Heart right ventricle (tissue), 16 donors: ENCODE measurements around the gene ZNF280D. TPM values are rescaled to one million over a fixed set of nuclear protein-coding genes. Genes with fewer than 3 reads are reported as not detected.

ENCODE experiments used
- ATAC-seq, 8 donors: fragments of 200-7000 bp; cut with Tn5 transposase; one replicate each; pipeline ENCODE4 v1.9.1; 2020; ENCODE audit warnings: mild to moderate bottlenecking in 8 of 8, moderate library complexity in 8 of 8, moderate number of reproducible peaks in 1 of 8
- DNase-seq, 2 donors: peaks; one replicate each; pipeline ENCODE4 v3.0.0-alpha.2; 2020
- H3K27ac ChIP-seq, 10 donors: fragments of 200-600 bp; sonication (generic) in 2 of 10; one replicate each; pipeline versions ENCODE4 v1.5.0 to v1.8.0; 2020 to 2022; ENCODE audit warnings: mild to moderate bottlenecking in 3 of 10
- H3K27me3 ChIP-seq, 7 donors: fragments of 200-600 bp; one replicate each; pipeline ENCODE4 v1.8.0; 2021 to 2022; ENCODE audit warnings: mild to moderate bottlenecking in 2 of 7
- H3K36me3 ChIP-seq, 9 donors: fragments of 200-600 bp; sonication (generic) in 1 of 9; one replicate each; pipeline versions ENCODE4 v1.5.0 to v1.8.0; 2020 to 2022; ENCODE audit warnings: mild to moderate bottlenecking in 2 of 9
- H3K4me1 ChIP-seq, 9 donors: fragments of 200-600 bp; sonication (generic) in 1 of 9; one replicate each; pipeline versions ENCODE4 v1.5.0 to v1.8.0; 2020 to 2022; ENCODE audit warnings: mild to moderate bottlenecking in 4 of 9
- H3K4me3 ChIP-seq, 10 donors: fragments of 200-600 bp; sonication (generic) in 2 of 10; one replicate each; pipeline versions ENCODE4 v1.5.0 to v1.8.0; 2020 to 2022; ENCODE audit warnings: mild to moderate bottlenecking in 7 of 10, moderate library complexity in 2 of 10
- H3K9me3 ChIP-seq, 11 donors: fragments of 200-600 bp in 10 of 11; sonication (generic) in 2 of 11; one replicate each; pipeline versions ENCODE4 v1.5.0 to v1.8.0; 2013 to 2022; ENCODE audit warnings: mild to moderate bottlenecking in 2 of 11, control low read depth in 1 of 11, moderate library complexity in 1 of 11
- WGBS, 2 donors: extraction: QIAGEN DNeasy Blood & Tissue Kit; methylation state at CpG; one replicate each; pipeline ENCODE4 v1.1.7; 2013; ENCODE audit warnings: inconsistent platforms in 1 of 2; 5-methylcytosine and 5-hydroxymethylcytosine counted together
- intact Hi-C, 10 donors: fragments of 100-400 bp; cut with DNase I; formaldehyde crosslinking; loops; one replicate each; pipeline versions ENCODE4 v1.11.1 to v1.14.2; 2022
- polyA plus RNA-seq, 2 donors: library from polyadenylated mRNA; stranded (reverse); fragments of 200-250 nt; gene quantifications; one replicate each; pipeline ENCODE4 v1.2.3, GENCODE V29; 2013
- total RNA-seq, 10 donors: library from RNA; stranded (reverse); fragmentation: NEBNext Ultra II Directional in 3 of 10; extraction: Animal tissue kit (Norgen Biotek cat#: 25700) in 3 of 10; gene quantifications; one replicate each; pipeline versions ENCODE4 v1.2.1 to v1.2.4, GENCODE V29; 2021 to 2023
- TF ChIP-seq, protein P1 (sequence below), 9 donors: fragments of 200-600 bp; sonication (generic) in 2 of 9; IDR thresholded peaks; one replicate each; pipeline versions ENCODE4 v1.5.0 to v1.8.0; 2021 to 2022; ENCODE audit warnings: antibody characterized with exemption in 9 of 9, mild to moderate bottlenecking in 5 of 9, moderate library complexity in 1 of 9
- donor health status: Arrhythmogenic right ventricular cardiomyopathy.
- donor health status: ischemic (EF 13 %, LVEDD 7.1; RV severe dilation, severe dysfunction).
- donor health status: healthy with polysubstance abuse.
- donor health status: DM: no; HTN: yes; CAD: no.
- donor health status: DM: no; HTN: no; CAD: no.
- donor health status: ischemic (EF 25% LVEDD 6.9; RV normal size, moderate dysfunction).
- donor health status: ischemic (EF 25% LVEDD 5.7; RV mildly dilated, moderate dysfunction).
- donor health status: healthy.
- donor health status: DM: yes; HTN: yes; CAD: no.
- donor health status: Ischemic cardiomyopathy.
- donor health status: ischemic (EF 35%, LVEDD 5.7; RV mildly dilated, moderate dysfunction).
- donor health status: nonischemic (EF 11% LVEDD 7.7; RV severe dilation, severe dysfunction).
- donor health status: DM: yes; HTN: yes; CAD: no.
- donor health status: PGD.
- donor health status: ischemic (EF 29% LVEDD 5.4; RV normal size, mild dysfunction).
- donor health status: nonischemic (EF 23%, LVEDD 6.1; RV moderate dilation, normal function).

The ZNF280D gene
- total and polyA plus RNA-seq, 12 donors = 6.9 to 42.4 (median 24.9) TPM

DNA sequence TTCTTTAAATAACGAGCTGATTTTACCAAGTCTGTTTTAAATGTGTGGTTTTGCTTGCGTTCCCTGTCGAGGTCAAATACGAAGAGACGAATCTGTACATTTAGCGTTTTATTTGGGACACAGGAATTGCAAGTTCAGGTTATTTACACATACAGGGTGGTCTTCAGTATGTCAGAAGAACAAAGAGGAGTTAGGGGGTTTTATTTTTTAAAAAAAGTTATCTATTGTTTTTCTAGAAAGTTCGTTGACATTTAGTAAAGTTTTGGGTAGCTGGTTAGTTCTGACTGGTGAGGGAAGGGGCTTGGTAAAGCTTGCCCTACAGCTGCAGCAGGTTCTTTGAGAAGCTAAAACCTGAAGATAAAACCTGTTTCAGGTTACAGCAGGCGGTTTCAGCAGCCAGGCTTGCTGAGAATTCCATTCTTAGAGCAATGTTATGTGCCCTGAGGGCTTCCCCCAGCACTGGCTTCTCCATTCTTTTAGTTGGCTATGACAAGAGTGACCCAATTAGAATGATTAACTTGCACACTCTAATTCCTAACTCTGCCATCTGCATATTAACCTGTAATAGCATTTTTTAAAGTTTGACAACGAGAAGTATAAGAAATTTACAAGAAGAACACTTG is 815 bp upstream of the ZNF280D start:
- Histone ChIP-seq H3K27ac (peak overlapping the region in 8 of 10 donors; percentile 96 to 99 (median 98)), H3K9me3 (peaks cover 0 to 10% (median 0%) of the 10 kb centered on the region in 11 donors), H3K4me3 (peak overlapping the region in 8 of 10 donors; percentile 63 to 76 (median 69)), H3K27me3 (no peaks in the 10 kb centered on the region), H3K36me3 (no peaks in the 10 kb centered on the region), H3K4me1 (peaks cover 0 to 56% (median 34%) of the 10 kb centered on the region in 9 donors)
- intact Hi-C loops = loop anchor here in 3 of 10 donors (5.0 to 10.0 kb wide), 3 partner anchors 78 to 153 kb away; no protein-coding TSS in a partner anchor
- DNase-seq (no peak), ATAC-seq (no peak)
- TF ChIP-seq, protein P1, sequence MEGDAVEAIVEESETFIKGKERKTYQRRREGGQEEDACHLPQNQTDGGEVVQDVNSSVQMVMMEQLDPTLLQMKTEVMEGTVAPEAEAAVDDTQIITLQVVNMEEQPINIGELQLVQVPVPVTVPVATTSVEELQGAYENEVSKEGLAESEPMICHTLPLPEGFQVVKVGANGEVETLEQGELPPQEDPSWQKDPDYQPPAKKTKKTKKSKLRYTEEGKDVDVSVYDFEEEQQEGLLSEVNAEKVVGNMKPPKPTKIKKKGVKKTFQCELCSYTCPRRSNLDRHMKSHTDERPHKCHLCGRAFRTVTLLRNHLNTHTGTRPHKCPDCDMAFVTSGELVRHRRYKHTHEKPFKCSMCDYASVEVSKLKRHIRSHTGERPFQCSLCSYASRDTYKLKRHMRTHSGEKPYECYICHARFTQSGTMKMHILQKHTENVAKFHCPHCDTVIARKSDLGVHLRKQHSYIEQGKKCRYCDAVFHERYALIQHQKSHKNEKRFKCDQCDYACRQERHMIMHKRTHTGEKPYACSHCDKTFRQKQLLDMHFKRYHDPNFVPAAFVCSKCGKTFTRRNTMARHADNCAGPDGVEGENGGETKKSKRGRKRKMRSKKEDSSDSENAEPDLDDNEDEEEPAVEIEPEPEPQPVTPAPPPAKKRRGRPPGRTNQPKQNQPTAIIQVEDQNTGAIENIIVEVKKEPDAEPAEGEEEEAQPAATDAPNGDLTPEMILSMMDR (IDR thresholded peaks at IDR 0.05) = no peak
- WGBS, 2 donors = 90 to 92% methylated on average over 9 of the region's 9 CpGs

DNA sequence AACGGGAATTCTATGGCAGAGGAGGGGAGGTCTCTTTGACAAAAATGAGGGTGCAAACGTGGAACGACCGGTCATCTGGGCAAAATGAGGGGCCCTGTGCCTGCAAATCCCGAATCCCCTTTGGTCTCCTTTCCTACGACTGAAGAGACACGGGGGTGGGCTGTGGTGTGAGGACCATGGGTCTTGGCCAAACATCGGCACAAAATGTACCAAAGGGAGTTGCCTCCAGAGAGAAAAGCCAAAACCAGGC is 498 bp downstream of the ZNF280D start:
- H3K36me3 ChIP-seq = peaks cover 0 to 4% (median 0%) of the 10 kb centered on the region in 9 donors
- 0 to 1% methylated on average over 8 of the region's 8 CpGs for WGBS, 2 donors
- H3K27ac ChIP-seq = peak overlapping the region; percentile 96 to 99 (median 98)
- H3K4me1 ChIP-seq = peaks cover 0 to 61% (median 35%) of the 10 kb centered on the region in 9 donors
- ATAC-seq (peak in 3 of 8 donors; percentile 51 to 81 (median 54)), DNase-seq (peak in 1 of 2 donors; percentile 45)
- peak overlapping the region; percentile 63 to 76 (median 69) for H3K4me3 ChIP-seq
- no peaks in the 10 kb centered on the region for H3K27me3 ChIP-seq
- TF ChIP-seq, protein P1 (IDR thresholded peaks at IDR 0.05) = no peak
- peaks cover 0 to 10% (median 0%) of the 10 kb centered on the region in 11 donors for H3K9me3 ChIP-seq
- intact Hi-C loops = loop anchor here in 3 of 10 donors (5.0 to 10.0 kb wide), 3 partner anchors 79 to 154 kb away; no protein-coding TSS in a partner anchor

DNA sequence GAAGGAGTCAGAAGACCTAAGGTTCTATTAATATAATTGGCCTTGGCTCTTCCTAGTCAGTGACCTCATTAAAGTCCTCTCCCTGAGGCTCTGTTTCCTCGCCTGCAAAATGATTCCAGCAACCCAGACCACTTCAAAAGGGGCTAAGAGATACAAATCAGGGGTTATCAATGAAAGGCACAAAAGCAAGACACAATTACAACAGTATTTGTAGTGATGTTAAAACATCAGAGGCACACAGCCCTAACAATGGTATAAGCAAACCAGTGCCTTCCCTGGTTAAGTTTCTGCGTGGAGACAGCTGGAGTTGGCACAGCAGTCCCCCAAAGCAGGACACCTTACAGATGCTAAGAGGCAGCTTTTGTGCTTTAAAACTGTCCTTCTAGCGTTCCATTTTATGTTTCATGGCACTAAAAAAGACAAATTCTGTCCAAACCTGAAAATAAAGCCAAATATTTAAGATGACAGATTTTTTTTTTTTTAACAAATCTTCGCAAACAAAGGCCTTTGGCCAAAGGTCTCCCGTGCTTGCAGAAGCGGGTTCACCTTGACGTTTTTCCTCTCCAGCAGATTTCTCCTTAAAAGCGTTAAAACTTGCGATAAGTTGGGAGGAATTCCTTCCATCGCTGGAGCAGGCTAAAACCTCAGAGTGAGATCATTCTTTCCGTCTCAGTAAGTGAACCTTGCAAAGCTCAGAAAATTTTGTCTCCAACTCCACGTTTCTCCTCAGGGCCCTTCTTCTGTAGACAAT is 999 bp downstream of the ZNF280D start:
- Histone ChIP-seq H3K4me3 (peak overlapping the region; percentile 63 to 76 (median 69)), H3K9me3 (peaks cover 0 to 10% (median 0%) of the 10 kb centered on the region in 11 donors), H3K27me3 (no peaks in the 10 kb centered on the region), H3K36me3 (peaks cover 0 to 5% (median 0%) of the 10 kb centered on the region in 9 donors), H3K4me1 (peaks cover 0 to 58% (median 37%) of the 10 kb centered on the region in 9 donors), H3K27ac (peak overlapping the region; percentile 96 to 99 (median 98))
- TF ChIP-seq, protein P1 (IDR thresholded peaks at IDR 0.05) = no peak
- intact Hi-C loops = loop anchor here in 3 of 10 donors (5.0 to 10.0 kb wide), 3 partner anchors 80 to 155 kb away; no protein-coding TSS in a partner anchor
- ATAC-seq (peak in 5 of 8 donors; percentile 17 to 47 (median 42)), DNase-seq (peak in 1 of 2 donors; percentile 13)
- whole genome bisulfite sequencing, 2 donors = 4% methylated on average over 12 of the region's 12 CpGs

DNA sequence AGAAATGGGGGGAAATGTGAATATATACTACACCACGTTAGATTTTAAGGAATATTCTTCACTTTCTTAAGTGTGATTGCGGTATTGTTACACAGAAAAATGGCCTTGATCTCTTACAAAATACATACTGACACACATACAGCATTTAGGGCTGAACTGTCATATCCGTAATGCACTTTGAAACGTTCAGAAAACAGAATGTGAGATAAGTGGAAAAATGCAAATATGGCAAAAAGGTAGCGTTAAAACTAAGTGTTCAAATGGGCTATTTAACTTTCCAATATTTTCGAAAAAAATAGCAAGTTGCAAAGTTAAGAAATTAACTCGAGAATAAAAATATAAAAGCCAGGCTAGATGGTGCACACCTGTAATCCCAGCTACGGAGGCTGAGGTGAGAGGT is 1.8 kb downstream of the ZNF280D start:
- intact Hi-C loops = loop anchor here in 3 of 10 donors (5.0 to 10.0 kb wide), 3 partner anchors 81 to 156 kb away; no protein-coding TSS in a partner anchor
- WGBS, 2 donors = 66 to 77% methylated on average over 8 of the region's 8 CpGs
- Histone ChIP-seq H3K36me3 (peaks cover 0 to 7% (median 0%) of the 10 kb centered on the region in 9 donors), H3K9me3 (peaks cover 0 to 10% (median 0%) of the 10 kb centered on the region in 11 donors), H3K27ac (peak overlapping the region in 9 of 10 donors; percentile 96 to 99 (median 98)), H3K4me1 (peaks cover 0 to 59% (median 43%) of the 10 kb centered on the region in 9 donors), H3K4me3 (peak overlapping the region in 8 of 10 donors; percentile 63 to 76 (median 69)), H3K27me3 (no peaks in the 10 kb centered on the region)
- ATAC-seq (no peak), DNase-seq (no peak)
- TF ChIP-seq, protein P1 (IDR thresholded peaks at IDR 0.05) = no peak
